Fibroblast of skin of scalp (primary cell): ENCODE measurements around the gene NPR3. TPM values are rescaled to one million over a fixed set of nuclear protein-coding genes. Genes with fewer than 3 reads are reported as not detected.
A peak's percentile ranks its signal among the peaks of the same experiment; 100 is the strongest.

Source experiments
- DNase-seq: peaks from one replicate; pipeline ENCODE4 v3.0.0-alpha.2; 2013
- polyA plus RNA-seq, 2 experiments: library from polyadenylated mRNA; unstranded; fragments of 120-200 nt; gene quantifications; one replicate each; pipeline ENCODE4 v1.2.1, GENCODE V29; 2013; ENCODE audit not compliant: insufficient read length in 2 of 2

The NPR3 gene, protein sequence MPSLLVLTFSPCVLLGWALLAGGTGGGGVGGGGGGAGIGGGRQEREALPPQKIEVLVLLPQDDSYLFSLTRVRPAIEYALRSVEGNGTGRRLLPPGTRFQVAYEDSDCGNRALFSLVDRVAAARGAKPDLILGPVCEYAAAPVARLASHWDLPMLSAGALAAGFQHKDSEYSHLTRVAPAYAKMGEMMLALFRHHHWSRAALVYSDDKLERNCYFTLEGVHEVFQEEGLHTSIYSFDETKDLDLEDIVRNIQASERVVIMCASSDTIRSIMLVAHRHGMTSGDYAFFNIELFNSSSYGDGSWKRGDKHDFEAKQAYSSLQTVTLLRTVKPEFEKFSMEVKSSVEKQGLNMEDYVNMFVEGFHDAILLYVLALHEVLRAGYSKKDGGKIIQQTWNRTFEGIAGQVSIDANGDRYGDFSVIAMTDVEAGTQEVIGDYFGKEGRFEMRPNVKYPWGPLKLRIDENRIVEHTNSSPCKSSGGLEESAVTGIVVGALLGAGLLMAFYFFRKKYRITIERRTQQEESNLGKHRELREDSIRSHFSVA
- 21.5 TPM for polyA plus RNA-seq (2013, experiment 1 of 2; ENCODE audit: insufficient read length)
- 24.3 TPM for polyA plus RNA-seq (2013, experiment 2 of 2; ENCODE audit: insufficient read length)

DNA sequence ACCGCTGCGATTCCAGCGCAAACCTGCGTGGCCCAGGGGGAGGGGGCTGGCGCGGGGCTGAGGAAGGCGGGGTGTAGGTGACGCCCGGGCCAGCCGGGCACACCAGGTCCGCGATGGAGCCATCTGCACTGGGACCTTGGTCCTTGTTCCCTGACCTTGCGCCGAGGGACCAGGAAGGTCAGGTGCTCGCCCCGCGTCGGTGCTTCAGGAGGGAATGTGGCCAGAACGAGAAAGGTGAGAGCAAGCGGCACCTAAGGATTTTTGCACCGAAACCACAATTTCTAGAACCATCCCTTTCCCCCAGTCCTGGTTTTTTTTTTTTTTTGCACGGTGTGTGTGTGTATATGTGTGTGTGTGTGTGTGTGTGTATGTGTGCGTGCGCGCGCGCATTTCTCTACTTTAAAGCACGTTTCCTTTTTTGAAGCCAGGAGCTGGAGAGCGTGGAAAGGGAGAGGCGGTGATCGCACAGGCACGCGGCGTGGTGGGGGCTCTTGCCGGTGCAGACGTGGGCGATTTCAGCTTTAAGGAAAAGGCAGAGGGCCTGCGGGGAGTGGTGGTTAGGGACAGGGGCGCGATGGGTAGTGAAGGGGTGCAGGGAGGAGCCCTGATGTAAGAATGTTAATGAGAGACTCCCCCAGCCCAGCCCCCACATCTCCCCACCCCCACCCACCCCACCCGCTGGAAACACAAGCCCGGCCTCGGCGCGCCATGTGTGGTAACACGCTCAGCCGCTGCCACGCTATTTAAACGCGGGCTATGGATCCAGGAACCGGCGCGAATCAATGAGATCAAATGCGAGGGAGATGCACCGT lies at the start of gene NPR3:
TSS of gene NPR3 (plus strand) at position 772 of the 812 bp plus-strand sequence. CDS start 456 bp downstream, outside the sequence.
- peak; percentile 62 for DNase-seq

DNA sequence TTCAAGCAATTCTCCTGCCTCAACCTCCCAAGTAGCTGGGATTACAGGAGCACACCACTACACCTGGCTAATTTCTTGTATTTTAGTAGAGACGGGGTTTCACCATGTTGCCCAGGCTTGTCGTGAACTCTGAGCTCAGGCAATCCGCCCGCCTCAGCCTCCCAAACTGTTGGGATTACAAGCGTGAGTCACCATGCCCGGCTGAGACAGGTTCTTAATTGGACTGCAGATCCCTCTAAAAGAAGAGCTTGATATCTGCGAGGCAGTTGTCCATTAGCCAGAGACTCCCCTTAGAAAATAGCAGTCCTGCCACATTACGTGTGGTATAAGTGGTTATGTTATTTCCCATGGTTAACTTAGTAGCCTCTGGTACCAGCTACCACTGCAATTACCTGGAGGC lies 46.6 kb upstream of the NPR3 start:
- no peak for DNase-seq

DNA sequence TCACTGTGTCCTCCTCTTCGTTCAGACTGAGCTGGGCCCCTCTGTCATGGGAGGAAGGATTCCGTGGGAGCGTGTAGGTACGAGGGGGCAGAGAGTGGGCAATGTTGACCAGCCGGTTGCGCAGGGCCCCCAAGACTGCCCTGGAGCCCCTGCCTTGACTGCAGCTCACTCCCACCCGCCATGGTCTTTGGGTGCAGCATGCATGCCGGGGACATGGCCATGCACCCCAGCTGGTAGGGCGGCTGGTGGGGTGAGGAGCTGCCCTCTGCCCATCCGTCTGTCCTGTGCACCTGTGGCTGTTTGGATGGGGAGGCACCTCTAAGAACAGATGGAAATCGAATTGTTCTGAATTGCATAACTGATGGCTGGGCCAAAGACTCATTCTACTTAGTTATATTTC lies 42.6 kb upstream of the NPR3 start:
- DNase-seq: no peak

DNA sequence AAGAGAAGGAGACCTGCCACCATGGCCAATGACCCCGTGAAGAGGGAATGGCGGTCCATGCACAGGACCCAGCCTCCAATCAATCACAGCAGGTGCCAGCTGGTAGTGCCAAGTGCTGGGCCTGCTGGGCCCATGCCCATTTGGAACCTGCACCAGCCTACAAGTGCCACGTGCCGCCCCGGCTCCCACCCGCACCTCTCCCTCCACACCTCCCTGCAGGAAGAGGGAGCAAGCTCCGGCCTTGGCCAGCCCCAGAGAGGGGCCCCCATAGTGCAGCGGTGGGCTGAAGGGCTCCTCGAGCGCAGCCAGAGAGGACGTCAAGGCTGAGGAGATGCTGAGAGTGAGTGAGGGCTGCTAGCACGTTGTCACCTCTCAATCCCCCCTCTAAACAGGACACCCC lies 37.8 kb upstream of the NPR3 start:
- DNase-seq: no peak

DNA sequence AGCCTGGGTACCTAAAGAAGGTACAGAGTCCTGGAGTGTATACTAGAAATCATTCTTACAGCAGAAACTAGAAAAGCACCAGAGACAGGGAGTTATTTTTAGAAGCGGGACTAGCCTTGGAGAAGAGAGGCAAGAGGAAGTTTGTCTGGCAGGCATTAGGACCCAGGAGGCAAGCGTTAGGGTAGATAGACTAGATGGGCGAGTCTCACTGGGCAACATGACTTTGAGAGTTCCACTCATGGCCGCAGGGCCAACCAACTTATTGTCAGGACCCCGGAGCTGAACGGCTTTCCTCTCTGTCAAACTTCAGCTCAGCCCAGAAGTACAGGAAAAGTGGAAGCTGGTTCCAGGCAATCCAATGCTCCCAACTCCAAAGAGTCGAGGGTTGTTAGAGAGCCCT lies 34.1 kb upstream of the NPR3 start:
- DNase-seq: no peak

DNA sequence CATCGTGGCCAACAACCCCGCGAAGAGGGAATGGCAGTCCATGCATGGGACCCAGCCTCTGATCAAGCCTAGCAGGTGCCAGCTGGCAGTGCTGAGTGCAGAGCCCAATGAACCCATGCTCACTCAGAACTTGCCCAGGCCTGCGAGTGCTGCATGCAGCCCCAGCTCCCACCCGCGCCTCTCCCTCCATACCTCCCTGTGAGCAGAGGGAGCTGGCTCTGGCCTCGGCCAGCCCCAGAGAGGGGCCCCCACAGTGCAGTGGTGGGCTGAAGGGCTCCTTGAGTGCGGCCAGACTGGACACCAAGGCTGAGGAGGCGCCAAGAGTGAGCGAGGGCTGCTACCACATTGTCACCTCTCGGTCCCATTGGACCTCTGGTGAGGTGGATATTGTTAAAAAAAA lies 32.6 kb upstream of the NPR3 start:
- DNase-seq: no peak

DNA sequence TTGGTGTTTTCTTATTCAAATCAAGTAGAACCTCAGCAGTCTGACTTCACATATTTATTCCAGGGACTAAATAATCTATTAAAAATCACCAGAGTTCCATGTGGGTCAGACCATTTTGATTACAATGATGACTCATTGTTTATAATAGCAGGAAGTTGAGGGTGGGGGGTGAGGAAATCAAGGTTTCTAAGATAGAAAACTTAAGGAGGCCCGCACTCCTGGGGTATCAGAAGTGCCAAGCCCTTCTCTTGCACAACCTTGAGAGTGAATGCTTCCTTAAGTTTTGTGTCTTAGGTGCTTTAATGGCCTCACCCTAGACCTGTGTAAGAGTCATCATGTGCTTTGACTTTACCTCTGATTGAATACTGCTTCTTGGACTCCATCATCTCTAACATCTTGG lies 31.9 kb upstream of the NPR3 start:
- no peak for DNase-seq

DNA sequence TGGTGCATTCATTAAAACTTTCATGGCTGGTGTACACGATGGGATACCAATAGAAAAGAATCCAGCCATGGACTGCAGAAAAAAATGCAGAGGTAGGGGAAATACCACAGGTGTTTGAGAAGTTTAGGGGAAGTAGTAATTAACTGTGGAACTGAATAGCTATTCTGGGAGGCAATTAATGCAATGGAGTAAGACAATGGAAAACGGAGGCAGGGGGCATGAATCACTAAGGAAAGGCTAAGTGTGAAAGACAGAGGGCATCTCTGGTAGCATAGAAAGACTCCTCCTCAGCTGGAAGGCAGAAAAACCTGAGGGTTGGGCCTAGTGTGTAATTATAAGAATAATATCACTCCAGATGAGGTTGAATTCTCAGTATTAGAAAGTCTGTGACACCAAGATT lies 30.9 kb upstream of the NPR3 start:
- DNase-seq: no peak

DNA sequence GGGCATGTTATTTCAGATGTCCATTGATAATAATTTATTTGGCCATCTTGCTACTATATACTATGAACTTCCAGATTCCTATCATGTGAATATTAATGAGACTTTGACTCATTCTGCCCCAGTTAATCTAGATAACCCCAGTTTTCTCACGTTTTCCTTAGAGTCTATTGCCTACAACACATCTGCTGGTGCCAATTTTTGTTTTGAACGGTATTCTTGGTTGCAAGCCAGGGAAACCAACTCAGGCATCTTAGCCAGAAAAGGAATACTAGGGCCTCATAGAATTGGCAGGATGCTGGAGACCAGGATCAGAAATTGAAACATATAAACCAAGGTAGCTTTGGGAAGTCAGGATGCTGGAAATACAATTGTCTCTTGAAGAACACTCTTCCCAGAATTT lies 28.0 kb upstream of the NPR3 start:
- DNase-seq: no peak

DNA sequence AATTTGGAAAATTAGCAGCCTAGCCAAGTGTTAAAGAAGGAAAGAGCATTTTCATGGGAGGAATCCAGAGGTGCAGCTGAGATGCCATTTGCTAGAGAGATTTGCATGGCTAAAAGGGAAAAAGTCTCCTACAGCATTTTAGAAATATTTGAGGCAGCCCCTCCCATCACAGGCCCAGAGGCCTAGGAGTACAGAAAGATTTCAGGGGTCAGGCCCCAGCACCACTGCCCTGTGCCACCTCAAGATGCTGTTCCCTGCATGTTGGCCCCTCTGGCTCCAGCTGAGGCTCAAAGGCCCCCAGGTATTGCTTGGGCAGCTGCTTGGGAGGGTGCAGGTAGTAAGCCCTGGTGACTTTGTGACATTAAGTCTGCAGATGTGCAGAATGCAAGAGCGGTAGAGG lies 26.9 kb upstream of the NPR3 start:
- DNase-seq: no peak

DNA sequence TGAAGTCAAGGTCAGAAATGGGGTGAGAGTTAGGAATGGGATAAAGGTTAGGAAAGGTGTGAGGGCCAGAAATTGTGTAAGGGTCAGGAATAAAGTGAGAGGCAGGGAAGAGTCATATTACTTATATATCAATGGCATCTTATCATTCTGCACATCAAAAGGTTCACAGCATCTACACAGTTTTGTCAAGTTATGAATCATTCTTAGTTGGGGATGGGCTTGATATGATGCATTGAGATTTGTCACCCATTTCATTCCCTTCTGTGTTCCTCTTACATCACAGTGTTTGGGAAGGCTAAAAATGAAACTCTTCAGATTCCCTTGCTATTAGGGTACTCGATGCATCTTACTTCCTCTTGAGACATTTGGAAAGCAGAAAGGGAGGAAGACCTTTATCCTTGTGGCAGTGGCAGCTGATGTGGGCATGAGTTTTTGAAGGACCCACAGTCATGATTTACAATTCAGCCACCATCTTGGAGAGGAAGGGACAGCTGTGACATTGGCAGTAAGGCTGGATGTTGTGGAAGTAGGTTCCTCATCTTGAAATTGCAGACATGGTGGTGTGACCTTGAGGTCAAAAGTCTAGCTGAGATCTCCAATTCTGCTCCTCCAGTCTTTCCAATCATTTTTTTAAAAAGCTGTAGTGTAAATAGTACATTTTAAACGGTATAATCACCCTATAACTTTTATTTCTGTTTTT lies 24.2 kb upstream of the NPR3 start:
- DNase-seq: no peak

DNA sequence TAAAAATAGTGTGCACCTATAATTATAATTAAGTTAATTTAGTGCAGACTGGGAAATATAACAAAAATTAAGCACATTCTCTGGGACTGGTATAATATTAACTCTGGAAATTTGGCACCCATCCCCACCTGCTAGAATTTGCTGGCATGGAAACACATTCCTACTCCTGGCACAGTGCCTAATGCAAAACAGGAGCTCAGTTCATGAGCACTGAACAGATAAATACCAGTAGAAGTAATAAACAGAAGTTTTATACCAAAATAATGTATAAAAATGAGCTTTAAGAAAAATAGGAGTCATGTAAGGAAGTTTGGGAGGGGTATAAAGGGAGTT lies 23.7 kb upstream of the NPR3 start:
- DNase-seq: peak; percentile 64

DNA sequence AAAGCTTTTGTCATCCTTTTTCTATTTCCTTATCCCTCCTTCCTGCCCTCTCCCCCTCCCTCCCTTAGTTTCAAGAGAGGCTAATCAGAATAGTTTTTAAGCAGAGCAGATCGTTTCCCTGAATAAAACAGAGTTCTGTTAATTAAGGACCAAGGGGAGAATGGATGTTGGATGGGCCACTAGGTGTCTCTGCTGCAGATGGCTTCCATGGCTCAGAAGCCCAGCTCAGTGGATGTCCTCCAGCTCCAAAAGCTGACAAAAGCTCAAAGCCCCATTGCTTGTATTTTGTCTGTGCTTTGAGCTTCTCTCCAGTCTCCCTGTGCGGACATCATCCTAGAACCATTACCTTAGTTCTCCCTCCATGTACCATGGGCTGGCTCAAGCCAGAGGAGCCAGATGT lies 21.0 kb upstream of the NPR3 start:
- DNase-seq: peak; percentile 22

DNA sequence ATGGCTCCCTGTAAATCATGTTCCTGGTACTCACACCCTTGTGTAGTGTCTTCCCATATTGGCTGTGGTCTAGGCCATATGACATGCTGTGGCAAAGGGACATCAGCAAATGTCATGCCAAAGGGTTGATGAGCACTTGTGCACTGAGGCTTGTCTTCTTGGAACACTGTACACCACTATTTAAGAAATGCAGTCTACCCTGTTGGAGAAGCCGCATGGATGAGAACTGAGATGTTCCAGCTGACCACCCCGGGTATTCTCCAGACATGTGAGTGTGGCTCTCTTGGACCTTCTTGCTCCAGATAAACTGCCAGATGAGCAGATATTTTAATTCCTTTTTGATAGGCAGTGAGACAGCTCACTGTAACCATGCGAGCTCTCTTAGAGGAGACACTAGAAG lies 20.5 kb upstream of the NPR3 start:
- no peak for DNase-seq

DNA sequence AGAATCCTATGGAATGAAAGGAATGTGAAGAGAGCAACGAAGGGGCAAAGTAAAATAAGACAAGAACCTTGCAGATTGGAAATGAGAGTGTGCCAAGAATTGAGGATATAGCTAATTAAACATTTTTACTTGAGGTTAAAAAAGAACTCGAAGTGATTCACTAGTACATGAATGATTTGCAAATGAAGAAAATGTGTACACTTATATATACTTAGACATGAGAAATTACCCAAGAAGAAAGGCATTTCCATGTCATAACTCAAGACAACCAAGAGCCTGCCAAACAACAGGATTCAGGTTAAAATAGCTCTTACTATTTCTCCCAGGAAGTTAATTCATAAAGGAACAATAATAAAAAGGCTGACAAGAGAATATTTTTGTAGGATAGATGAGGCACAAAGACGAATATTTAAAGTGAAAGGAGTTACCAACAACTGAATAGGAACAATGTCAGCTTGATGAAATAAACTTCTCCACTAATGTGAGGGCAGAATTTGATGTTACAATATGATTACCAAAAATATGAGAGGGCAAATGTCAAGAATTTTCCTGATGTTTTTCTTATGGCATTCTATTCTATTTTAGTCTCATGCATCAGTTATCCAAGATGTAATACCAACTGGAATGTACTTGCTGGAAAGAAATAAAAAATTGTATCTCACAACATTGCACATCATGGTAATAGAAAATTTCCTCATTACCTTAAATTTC lies 18.9 kb upstream of the NPR3 start:
- peak; percentile 89 for DNase-seq

DNA sequence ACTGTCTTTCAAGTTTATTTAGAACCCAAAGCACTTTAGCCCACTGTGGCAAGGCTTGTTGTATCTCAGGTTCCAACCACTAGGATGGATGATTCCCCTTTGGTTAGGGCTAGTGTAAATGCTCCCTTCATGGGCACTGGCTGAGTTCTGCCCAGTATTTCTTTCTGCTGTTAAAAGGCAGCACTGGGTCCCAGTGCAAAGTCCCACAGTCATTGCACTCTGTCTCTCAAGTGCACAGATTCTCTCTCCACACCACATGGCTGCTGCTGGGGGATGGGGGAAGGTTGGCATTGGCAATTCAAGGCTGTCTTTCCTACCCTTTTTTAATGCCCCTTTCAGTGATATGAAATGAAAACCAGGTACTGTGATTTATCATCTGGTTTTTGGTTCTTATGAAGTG lies 7.2 kb upstream of the NPR3 start:
- no peak for DNase-seq

DNA sequence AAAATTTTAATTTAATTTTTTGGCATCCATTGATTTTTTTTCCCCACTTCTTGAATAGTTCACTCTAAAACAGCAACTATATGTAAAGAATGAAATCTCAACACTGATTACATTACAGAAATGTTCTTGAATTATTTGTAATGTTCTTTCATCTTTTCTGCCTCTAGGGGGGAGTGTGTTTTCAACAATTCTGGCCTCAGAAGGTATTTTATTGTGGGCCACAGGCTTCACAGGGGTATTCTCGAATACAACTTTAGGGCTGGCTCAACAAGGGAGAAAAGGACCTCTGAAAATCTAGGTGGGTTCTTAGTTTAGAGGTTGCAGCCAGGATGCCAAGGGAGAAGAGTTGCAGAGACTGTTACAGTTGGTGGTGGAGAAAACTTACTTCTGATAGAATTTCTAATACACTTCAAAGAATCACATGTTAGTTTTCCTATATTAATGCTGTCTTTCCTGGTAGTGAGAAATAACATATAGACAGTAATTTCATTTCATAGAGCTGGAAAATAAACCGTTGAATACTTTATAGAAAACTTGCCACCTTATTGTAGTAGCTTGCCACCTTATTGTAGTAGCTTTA lies 3.6 kb upstream of the NPR3 start:
- peak; percentile 67 for DNase-seq

DNA sequence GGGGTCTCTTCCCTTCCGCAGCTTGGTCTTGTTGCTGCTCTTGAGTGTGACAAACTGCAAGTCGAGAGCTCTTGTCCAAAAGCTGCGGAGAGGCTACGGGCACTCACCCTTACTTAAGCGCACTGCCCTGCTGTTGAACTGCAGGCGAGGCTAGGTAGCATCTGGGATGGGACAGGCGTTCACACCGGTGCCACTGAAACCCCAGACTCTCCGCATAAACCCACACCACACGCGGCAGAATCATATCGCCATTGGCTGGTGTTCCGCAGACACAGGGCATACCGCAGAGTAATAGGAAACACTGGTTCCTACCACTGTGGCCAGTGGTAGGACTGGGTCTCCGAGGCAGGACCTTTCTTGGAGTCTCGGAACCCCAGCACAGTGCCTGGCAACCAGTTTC lies 2.2 kb upstream of the NPR3 start:
- no peak for DNase-seq

DNA sequence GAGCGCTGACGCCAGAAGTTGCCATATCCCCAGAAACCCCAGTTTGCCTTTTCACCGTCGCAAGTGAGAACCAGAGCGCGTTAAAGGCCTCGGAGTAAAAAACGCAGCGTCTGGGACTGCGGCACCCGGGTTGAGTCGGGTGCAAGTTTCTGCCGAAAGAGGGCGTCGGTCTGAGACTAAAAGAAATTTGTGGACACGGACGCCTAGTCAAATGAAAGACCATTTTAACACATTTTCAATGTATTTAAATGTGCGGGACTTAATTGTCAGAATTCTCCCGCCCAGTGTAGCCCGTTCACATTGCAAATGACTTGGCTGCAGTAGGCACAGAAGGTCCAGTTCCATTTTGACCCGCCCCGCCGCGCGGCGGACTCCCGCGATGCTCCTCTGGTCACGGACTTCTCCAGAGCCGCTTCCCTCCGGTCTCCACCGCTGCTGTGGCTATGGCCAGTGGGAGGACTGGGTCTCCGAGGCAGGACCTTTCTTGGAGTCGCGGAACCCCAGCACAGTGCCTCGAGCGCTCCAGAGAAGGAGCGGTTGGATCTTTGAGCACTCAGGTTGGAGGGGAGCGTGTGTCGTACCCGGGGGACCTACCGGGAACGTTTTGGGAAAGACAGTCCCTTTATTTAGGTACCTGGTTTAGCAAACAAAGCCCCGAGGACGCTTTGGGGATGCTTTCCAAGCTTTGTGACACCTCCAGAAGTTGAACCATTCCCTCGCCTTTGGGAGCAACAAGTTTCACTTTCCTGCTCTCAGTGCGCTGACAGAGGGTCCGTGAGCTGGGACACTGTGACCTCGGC lies 1.2 kb upstream of the NPR3 start:
- DNase-seq: peak; percentile 82

DNA sequence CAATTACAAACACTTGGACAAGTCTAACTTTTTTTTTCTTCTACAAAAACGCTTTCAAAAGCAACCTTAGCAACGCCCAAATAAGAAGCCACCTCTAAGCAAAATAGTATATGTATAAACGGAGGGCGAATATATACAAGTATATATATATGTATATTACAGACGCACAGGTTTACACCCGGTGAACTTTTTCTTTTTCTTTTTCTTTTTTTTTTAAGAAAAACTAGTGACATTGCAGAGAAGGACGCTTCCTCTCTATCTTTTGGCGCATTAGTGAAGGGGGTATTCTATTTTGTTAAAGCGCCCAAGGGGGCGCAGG lies 200 bp downstream of the NPR3 start:
- no peak for DNase-seq
